ENCODE data around the gene FAM210B.

FAM210B gene

GRCh38 chr20:56359212-56360132 lies 698 bp downstream of the FAM210B start:
- Histone ChIP-seq H3K27ac (ENCODE audit: low read depth, low read length) (no peak overlapping the region), H4K20me1 (ENCODE audit: low read depth, low read length) (no peaks in the 10 kb centered on the region), H2AFZ (ENCODE audit: low read depth, low read length, severe bottlenecking) (peak overlapping the region; percentile 66), H3K36me3 (ENCODE audit: low read length) (no peaks in the 10 kb centered on the region), H3K4me3 (ENCODE audit: insufficient read depth, low read length, poor library complexity, severe bottlenecking) (peak overlapping the region; percentile 45), H3K4me2 (ENCODE audit: low read depth, low read length, poor library complexity, severe bottlenecking) (peak overlapping the region; percentile 62), H3K79me2 (ENCODE audit: insufficient read depth, low read length) (no peaks in the 10 kb centered on the region), H3K27me3 (ENCODE audit: low read length) (no peaks in the 10 kb centered on the region), H3K9ac (ENCODE audit: low read length) (peak overlapping the region; percentile 40; the same call in 1 of the 2 replicates), H3K9me2 (replicated peaks; ENCODE audit: insufficient read depth, low read length) (no peaks in the 10 kb centered on the region), H3K9me3 (ENCODE audit: insufficient read depth, low read length) (no peaks in the 10 kb centered on the region), H3F3A (ENCODE audit: insufficient read depth) (no peaks in the 10 kb centered on the region)
- TF ChIP-seq CTCF (IDR thresholded peaks at IDR 0.05; ENCODE audit: insufficient read depth, low read length, poor library complexity, severe bottlenecking) (no peak), EZH2phosphoT487 (conservative IDR thresholded peaks at IDR 0.05; ENCODE audit: low read length) (no peak)

GRCh38 chr20:56360133-56360907 lies 1.5 kb downstream of the FAM210B start:
- Histone ChIP-seq H3K27me3 (ENCODE audit: low read length) (no peaks in the 10 kb centered on the region), H3K27ac (ENCODE audit: low read depth, low read length) (no peak overlapping the region), H3K4me3 (ENCODE audit: insufficient read depth, low read length, poor library complexity, severe bottlenecking) (no peak overlapping the region), H3K9me2 (replicated peaks; ENCODE audit: insufficient read depth, low read length) (no peaks in the 10 kb centered on the region), H3K4me2 (ENCODE audit: low read depth, low read length, poor library complexity, severe bottlenecking) (no peak overlapping the region), H2AFZ (ENCODE audit: low read depth, low read length, severe bottlenecking) (no peak overlapping the region), H3K79me2 (ENCODE audit: insufficient read depth, low read length) (no peaks in the 10 kb centered on the region), H3K9ac (ENCODE audit: low read length) (no peak overlapping the region), H3F3A (ENCODE audit: insufficient read depth) (no peaks in the 10 kb centered on the region), H3K36me3 (ENCODE audit: low read length) (no peaks in the 10 kb centered on the region), H3K9me3 (ENCODE audit: insufficient read depth, low read length) (no peaks in the 10 kb centered on the region), H4K20me1 (ENCODE audit: low read depth, low read length) (no peaks in the 10 kb centered on the region)
- TF ChIP-seq EZH2phosphoT487 (conservative IDR thresholded peaks at IDR 0.05; ENCODE audit: low read length): no peak
- TF ChIP-seq CTCF (IDR thresholded peaks at IDR 0.05; ENCODE audit: insufficient read depth, low read length, poor library complexity, severe bottlenecking): no peak

- Histone ChIP-seq H3K9me2 (replicated peaks; ENCODE audit: insufficient read depth, low read length) (no peaks in the 10 kb centered on the region), H3K4me2 (ENCODE audit: low read depth, low read length, poor library complexity, severe bottlenecking) (no peak overlapping the region), H3K36me3 (ENCODE audit: low read length) (no peaks in the 10 kb centered on the region), H3K79me2 (ENCODE audit: insufficient read depth, low read length) (no peaks in the 10 kb centered on the region), H3K27me3 (ENCODE audit: low read length) (no peaks in the 10 kb centered on the region), H3F3A (ENCODE audit: insufficient read depth) (no peaks in the 10 kb centered on the region), H4K20me1 (ENCODE audit: low read depth, low read length) (no peaks in the 10 kb centered on the region), H3K9ac (ENCODE audit: low read length) (no peak overlapping the region), H3K27ac (ENCODE audit: low read depth, low read length) (no peak overlapping the region), H2AFZ (ENCODE audit: low read depth, low read length, severe bottlenecking) (no peak overlapping the region), H3K9me3 (ENCODE audit: insufficient read depth, low read length) (no peaks in the 10 kb centered on the region), H3K4me3 (ENCODE audit: insufficient read depth, low read length, poor library complexity, severe bottlenecking) (no peak overlapping the region)
- no peak for TF ChIP-seq EZH2phosphoT487 (conservative IDR thresholded peaks at IDR 0.05; ENCODE audit: low read length)
- TF ChIP-seq CTCF (IDR thresholded peaks at IDR 0.05; ENCODE audit: insufficient read depth, low read length, poor library complexity, severe bottlenecking): no peak
Measured at GRCh38 chr20:56360908-56361205, 2.1 kb downstream of the FAM210B start.
